Osteocyte (in vitro differentiated cells): Measurements from ENCODE around the gene GAS7. TPM values are rescaled to one million over a fixed set of nuclear protein-coding genes. Genes with fewer than 3 reads are reported as not detected.

Experiments
- DNase-seq: peaks from one replicate; pipeline ENCODE4 v3.0.0; 2021; ENCODE audit warnings: mixed read lengths; ENCODE audit not compliant: unreplicated experiment; ENCODE audit errors: extremely low spot score
- H3K27ac Mint-ChIP-seq: one replicate; pipeline ENCODE4 v1.8.0; 2021; ENCODE audit warnings: mild to moderate bottlenecking, mixed read lengths; ENCODE audit not compliant: unreplicated experiment
- H3K27me3 Mint-ChIP-seq: one replicate; pipeline ENCODE4 v1.8.0; 2021; ENCODE audit warnings: mixed read lengths; ENCODE audit not compliant: unreplicated experiment
- H3K36me3 Mint-ChIP-seq: one replicate; pipeline ENCODE4 v1.8.0; 2021; ENCODE audit warnings: mixed read lengths; ENCODE audit not compliant: unreplicated experiment
- H3K4me1 Mint-ChIP-seq: one replicate; pipeline ENCODE4 v1.8.0; 2021; ENCODE audit warnings: mixed read lengths; ENCODE audit not compliant: unreplicated experiment
- H3K4me3 Mint-ChIP-seq: one replicate; pipeline ENCODE4 v1.8.0; 2021; ENCODE audit warnings: mild to moderate bottlenecking, moderate library complexity, mixed read lengths; ENCODE audit not compliant: unreplicated experiment
- H3K9me3 Mint-ChIP-seq: one replicate; pipeline ENCODE4 v1.8.0; 2021; ENCODE audit warnings: mixed read lengths; ENCODE audit not compliant: unreplicated experiment
- total RNA-seq: library from RNA; stranded (reverse); gene quantifications from 2 replicates; pipeline ENCODE4 v1.2.1, GENCODE V29; 2021
- TF ChIP-seq, protein P1 (sequence below): fragments of 200-600 bp; sonication (generic); IDR thresholded peaks from 2 replicates; pipeline ENCODE4 v1.5.0; 2021; ENCODE audit warnings: antibody characterized with exemption, mild to moderate bottlenecking, moderate library complexity

Gene GAS7
- total RNA-seq, 1 donor from 2014 or later: 18.1 TPM

DNA sequence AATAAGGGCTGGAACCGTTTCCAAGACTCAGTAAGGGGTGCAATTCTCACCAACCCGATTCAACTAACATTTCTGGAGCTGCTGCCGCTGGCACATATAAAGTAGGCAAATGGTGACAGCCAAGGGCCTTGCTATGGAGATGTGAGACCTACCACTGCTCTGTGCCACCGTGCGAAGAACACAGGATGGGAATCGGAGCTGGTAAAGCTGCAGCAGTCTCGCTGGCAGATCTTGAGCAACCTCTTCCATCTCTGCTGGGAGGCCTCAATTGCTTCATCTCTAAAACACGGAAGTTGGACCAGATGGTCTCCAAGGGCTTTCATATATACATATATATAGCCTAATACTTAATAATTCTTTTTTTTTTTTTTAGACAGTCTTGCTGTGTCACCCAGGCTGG is 164.4 kb downstream of the GAS7 start:
- H3K27me3 Mint-ChIP-seq: peaks cover 2% of the 10 kb centered on the region
- H3K27ac Mint-ChIP-seq: no peak overlapping the region
- H3K4me3 Mint-ChIP-seq: no peak overlapping the region
- no peaks in the 10 kb centered on the region for H3K36me3 Mint-ChIP-seq
- TF ChIP-seq, protein P1, sequence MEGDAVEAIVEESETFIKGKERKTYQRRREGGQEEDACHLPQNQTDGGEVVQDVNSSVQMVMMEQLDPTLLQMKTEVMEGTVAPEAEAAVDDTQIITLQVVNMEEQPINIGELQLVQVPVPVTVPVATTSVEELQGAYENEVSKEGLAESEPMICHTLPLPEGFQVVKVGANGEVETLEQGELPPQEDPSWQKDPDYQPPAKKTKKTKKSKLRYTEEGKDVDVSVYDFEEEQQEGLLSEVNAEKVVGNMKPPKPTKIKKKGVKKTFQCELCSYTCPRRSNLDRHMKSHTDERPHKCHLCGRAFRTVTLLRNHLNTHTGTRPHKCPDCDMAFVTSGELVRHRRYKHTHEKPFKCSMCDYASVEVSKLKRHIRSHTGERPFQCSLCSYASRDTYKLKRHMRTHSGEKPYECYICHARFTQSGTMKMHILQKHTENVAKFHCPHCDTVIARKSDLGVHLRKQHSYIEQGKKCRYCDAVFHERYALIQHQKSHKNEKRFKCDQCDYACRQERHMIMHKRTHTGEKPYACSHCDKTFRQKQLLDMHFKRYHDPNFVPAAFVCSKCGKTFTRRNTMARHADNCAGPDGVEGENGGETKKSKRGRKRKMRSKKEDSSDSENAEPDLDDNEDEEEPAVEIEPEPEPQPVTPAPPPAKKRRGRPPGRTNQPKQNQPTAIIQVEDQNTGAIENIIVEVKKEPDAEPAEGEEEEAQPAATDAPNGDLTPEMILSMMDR: no peak
- peaks cover 3% of the 10 kb centered on the region for H3K4me1 Mint-ChIP-seq
- no peaks in the 10 kb centered on the region for H3K9me3 Mint-ChIP-seq
- no peak for DNase-seq

DNA sequence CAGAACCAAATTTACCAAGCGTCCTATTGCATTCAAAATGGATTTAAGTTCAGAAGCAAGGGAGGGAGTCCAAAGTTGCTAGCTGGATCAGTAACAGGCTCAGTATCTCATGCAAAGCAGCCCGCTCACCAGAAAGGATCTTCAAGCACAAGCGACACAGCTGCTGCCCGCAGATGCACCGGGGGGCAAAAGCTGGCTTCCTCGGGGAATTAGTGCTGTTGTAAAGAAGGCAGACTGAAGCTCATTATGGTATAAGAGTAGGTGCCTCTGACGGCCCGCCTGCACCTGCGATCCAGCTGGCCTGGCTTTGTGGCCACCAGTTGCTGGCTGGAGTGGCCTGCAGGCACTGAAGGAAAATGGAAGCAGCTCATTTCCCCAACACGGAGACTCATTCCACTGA is 165.0 kb downstream of the GAS7 start:
- DNase-seq: no peak
- Mint-ChIP-seq H3K9me3 (no peaks in the 10 kb centered on the region), H3K4me1 (peaks cover 3% of the 10 kb centered on the region), H3K27ac (no peak overlapping the region), H3K27me3 (peaks cover 2% of the 10 kb centered on the region), H3K4me3 (no peak overlapping the region), H3K36me3 (no peaks in the 10 kb centered on the region)
- TF ChIP-seq, protein P1: no peak

DNA sequence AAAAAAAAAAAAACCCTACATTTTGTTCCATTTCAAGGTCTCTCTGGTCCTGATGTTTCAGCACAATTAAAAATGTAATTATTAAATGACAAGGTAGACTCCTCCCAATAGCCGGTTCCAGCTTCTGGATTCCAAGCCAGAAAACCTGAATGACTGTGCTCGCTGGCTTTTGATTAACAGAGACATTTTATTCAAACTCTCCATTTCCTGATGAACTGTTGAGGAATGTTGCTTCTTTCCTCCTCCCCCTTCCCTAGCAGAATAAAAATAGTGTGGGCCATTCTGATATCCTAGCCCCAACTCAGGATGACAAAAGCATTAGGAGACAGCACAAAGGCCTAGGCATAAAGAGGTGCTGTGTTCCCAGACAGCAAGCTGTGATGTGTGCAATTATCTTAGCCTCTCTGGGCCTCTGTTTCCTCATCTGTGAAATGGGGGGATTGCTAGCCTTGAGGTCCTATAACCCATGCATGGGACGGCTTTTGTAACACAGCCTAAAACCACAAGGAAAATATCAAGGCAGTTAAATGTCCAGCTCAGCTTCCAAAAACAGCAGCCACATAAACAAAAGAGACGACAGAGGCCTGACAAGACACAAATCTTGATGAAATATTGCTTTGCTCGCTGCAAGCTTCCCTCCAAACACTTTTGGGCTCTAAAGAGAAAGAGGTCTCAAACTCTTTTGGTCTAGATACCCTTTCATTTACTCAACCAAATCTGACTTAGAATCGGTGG is 166.1 kb downstream of the GAS7 start:
- Mint-ChIP-seq H3K4me1 (peaks cover 3% of the 10 kb centered on the region), H3K9me3 (no peaks in the 10 kb centered on the region), H3K27ac (no peak overlapping the region), H3K27me3 (peaks cover 2% of the 10 kb centered on the region), H3K36me3 (no peaks in the 10 kb centered on the region), H3K4me3 (no peak overlapping the region)
- no peak for DNase-seq
- TF ChIP-seq, protein P1: no peak

DNA sequence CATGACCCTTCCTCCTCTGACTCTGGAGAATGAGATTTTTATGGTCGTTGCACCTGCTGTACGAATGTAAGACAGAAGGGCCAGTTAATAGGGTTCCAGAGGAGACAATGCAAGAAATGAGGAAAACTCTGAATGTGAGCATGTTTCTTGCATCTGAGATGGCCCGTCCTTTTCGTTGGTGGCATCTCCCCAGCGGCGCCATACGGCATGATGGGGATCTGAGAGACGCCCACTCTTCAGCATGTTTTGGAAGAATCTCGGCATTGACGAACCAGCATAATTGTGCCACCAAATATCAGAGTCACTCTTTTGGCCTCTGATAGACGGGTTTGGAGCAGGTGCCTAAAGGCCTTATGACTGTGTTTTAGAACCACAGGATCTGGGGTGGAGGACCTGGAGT is 166.8 kb downstream of the GAS7 start:
- no peak for DNase-seq
- Mint-ChIP-seq H3K9me3 (no peaks in the 10 kb centered on the region), H3K27me3 (peaks cover under 1% of the 10 kb centered on the region), H3K4me1 (peaks cover 3% of the 10 kb centered on the region), H3K36me3 (no peaks in the 10 kb centered on the region), H3K4me3 (no peak overlapping the region), H3K27ac (no peak overlapping the region)
- TF ChIP-seq, protein P1: no peak

DNA sequence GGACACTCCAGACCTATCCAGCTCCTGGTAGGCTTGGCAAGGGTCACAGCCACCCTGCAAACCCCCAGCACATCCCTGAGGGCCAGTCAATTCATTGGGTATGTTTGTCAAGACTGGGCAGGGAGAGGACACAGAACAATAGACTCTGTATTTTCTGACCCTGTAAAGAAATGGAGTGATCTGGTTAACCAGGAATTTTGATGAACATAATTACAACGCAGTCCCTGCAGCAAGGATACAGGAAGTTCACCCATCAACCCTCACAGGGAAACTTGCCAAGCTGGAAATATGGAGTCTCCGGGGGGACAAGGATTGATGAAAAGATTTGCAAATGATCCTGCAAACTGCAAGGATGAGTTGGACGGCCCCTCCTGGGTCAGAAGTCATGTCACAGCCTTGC is 167.3 kb downstream of the GAS7 start:
- no peak overlapping the region for H3K4me3 Mint-ChIP-seq
- TF ChIP-seq, protein P1: no peak
- H3K27me3 Mint-ChIP-seq: no peaks in the 10 kb centered on the region
- H3K4me1 Mint-ChIP-seq: peaks cover 3% of the 10 kb centered on the region
- DNase-seq: no peak
- H3K27ac Mint-ChIP-seq: no peak overlapping the region
- no peaks in the 10 kb centered on the region for H3K36me3 Mint-ChIP-seq
- H3K9me3 Mint-ChIP-seq: no peaks in the 10 kb centered on the region
